HG02763 (cell line): ENCODE data around the gene PCGF1.
A peak's percentile ranks its signal among the peaks of the same experiment; 100 is the strongest.

Experiments
- ATAC-seq: cut with Tn5 transposase; IDR thresholded peaks from one replicate; pipeline ENCODE4 v1.9.1; 2021; ENCODE audit warnings: mild to moderate bottlenecking, moderate library complexity; ENCODE audit not compliant: unreplicated experiment

PCGF1 gene

DNA sequence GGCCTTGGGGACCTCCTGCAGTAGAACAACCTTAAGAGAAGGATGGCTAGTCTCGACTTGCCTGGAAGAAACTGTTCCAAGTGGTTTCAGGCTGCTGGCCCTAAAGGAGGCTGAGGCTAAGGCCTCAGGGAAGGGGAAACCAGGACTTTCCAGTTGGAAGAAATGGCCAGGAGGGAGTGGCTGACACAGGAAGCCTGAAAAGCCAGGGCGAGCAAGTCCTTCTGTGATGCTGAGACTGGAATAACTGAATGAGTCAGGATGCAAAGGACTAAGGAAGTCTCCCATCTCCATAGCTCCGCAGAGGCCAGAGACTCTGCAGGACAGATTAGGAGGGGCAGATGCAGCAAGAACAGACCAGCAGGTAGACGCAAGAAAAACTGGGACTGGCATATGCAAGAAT, 29.6 kb upstream of the PCGF1 start:
- ATAC-seq, result no peak

DNA sequence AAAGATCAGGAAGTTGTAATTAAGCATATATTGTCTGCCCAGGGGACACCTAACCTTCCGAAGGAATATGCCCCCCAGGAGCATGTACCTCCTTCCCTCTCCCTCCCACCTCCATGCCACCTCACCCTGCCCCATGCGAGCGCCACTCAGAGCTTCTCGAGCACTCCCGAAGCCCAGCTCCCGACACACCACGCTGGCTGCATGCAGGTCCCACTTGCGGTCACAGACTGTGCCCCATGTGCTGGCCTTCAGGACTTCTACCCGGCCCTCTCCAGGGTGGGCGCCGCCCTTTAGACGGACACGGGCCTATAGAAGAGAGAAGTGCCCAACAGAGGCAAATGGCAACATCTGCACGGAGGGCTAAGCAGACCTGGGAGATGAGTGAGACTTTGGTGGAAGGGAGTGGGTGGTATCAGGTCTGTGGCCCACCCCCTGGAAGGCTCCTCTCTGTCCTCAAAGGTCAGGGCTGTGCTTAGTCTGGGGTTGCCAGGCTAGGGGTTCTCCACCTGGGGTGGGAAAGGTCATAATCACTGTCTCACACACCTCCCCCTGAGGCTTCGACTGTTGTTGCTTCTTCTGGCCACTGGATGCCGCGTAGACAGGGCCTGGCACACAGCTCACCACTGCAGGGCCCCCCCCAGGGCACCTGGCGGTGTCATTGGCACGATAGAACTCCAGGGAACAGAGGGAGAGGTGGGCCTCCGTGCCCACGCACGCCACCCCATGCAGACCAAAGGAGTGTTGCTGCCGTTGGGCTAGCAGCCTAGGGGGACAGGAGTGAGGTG, 28.9 kb upstream of the PCGF1 start:
- no peak for ATAC-seq

DNA sequence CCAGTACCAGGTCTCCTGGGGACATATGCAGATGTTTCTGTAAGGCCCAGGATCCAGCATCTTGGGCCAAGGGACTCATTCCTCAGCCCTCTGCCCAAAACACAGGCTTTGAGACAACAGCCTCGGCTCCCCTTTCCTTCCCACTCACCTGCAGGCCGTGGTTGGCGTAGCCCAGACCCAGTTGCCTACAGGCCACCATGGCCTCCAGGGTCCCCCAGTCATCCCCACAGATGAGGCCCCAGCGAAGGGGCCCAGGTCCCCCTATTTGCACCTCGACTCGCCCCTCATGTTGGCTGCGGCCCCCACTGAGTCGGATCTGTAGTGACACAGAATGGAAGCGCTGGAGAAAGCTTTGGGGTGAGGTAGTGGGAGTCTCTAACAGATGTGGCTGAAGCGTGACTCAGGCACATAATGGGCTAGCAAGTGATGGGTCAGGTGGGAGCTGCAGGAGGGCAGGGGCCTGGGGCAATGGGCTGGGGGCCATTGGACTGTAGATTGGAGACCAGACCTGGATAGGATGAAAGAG, 28.0 kb upstream of the PCGF1 start:
- ATAC-seq, result no peak

DNA sequence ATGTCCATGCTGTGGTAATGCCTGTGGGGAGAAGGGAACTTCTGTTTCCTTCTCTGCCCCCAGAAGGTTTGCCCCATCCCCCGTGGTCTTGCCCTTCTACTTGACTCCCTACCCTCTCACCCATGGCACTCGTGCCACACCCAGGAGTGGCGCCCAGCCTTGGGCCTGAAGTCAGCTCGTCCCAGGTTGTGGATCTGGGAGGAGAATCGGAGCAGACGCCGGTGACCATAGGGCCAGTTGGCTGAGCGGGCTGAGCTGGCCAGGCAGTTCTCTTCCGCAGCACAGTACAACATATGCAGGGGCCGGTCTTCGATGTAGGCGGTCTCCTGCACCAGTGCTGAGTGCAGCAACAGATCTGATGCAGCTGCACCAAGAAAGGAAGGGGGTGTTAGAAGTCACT, 26.9 kb upstream of the PCGF1 start:
- ATAC-seq, result no peak

DNA sequence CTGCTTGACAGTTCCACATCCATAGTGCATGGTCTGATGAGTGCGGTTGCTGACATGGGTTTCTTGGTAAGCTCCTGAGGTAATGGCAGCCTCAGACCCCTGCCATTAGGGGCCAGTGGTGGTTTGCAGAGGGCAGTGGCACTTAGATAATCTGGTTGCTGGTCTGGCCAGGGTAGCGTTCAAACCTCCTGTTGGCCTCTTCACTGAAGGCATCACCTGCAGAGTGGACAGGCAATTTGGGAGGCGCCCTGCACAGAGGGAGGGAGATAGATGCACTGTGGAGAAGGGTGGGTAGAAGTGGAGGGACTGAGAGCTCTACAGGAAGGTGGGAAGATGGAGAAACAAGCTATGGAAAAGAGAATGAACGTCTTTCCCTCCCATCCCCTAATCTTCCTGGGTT, 26.0 kb upstream of the PCGF1 start:
- ATAC-seq, result no peak

DNA sequence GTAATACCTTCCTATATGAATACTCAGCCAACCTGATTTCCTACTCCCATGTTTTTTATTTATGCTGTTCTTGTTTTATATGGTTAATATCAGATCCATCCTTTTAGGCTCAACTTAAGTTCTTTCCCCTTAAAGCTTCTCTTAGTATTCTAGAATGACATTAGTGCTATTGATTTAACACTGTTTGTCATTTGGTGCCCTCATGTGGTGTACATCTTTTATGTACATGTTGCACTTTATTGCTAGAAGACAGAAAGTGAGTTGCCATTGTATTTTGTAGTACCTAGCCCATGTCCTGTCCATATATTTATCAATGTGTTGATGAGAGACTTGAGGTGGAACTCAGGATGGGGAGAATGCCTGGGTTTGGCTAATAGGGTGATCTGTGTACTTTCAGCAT, 24.7 kb upstream of the PCGF1 start:
- no peak for ATAC-seq

DNA sequence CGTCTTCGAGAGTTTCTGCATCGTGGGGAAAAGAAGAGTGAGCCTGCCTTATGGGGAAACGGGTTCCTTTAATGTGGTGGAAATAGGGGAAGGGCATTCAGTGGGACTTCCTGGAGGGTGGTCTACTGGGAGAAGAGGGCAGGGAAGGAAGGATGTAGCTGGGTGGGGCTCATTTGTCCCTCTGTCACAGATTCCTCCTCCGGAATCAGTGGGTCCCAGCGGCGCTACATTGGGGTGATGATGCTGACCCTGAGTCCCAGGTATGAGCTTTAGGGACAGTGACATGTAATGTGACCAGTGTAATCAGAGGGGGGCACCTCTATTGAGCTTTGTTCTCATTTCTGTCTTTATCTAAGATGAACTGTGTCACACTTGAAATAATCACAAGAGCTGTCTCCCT, 24.2 kb upstream of the PCGF1 start:
- ATAC-seq, result no peak

DNA sequence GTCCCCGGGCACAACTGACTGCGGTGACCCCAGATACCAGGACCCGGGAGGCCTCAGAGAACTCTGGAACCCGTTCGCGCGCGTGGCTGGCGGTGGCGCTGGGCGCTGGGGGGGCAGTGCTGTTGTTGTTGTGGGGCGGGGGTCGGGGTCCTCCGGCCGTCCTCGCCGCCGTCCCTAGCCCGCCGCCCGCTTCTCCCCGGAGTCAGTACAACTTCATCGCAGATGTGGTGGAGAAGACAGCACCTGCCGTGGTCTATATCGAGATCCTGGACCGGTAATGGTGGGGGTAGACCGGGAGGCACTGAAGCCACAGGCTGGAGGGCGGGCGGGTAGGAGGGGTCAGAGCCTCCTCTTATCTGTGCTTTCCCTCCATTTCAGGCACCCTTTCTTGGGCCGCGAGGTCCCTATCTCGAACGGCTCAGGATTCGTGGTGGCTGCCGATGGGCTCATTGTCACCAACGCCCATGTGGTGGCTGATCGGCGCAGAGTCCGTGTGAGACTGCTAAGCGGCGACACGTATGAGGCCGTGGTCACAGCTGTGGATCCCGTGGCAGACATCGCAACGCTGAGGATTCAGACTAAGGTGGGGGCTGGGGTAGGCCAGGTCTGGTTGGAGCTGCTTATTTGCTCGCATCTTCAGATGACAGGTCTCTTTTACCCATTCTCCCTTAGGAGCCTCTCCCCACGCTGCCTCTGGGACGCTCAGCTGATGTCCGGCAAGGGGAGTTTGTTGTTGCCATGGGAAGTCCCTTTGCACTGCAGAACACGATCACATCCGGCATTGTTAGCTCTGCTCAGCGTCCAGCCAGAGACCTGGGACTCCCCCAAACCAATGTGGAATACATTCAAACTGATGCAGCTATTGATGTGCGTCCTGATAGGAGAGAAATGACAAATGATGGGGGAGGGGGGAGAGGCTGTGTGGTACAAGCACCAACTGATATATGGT, 23.0 kb upstream of the PCGF1 start:
- ATAC-seq, result no peak

DNA sequence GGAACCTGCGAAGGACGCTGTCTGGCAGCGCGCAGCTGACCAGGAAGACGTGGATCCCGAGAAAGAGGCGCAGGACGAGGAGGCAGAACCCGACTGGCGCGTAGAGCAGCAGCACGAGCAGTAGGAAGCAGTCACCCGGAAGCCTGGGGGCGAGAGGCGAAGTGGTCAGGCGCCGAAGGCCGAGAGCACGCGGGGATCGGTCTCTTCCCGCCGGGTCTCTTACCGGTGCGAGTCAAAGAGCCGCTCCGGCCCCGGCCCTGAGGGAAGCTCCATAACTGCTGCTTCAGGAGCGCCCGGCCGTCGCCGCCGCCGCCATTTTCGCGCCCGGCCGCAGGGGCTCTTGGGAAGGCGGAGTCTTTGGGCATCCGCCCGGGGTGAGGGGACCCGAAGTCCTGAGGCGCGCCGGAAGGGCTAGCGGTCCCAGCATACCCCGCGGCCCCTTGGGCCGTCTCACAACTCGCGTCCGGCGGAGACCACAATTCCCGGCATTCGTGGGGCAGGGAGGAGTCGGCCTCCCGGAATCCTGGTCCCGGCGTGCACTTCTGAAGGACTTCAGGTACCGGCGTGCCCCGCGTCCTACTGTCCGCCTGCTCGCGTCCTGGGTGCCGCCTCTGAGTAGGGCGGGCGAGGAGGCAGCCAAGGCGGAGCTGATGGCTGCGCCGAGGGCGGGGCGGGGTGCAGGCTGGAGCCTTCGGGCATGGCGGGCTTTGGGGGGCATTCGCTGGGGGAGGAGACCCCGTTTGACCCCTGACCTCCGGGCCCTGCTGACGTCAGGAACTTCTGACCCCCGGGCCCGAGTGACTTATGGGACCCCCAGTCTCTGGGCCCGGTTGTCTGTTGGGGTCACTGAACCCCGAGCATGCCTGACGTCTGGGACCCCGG, 22.1 kb upstream of the PCGF1 start, which contains the start of the genes AUP1 and HTRA2:
TSS of gene AUP1 (minus strand) at position 350 of the 882 bp plus-strand sequence. CDS start at position 273, 77 bp downstream.
TSS of gene HTRA2 (plus strand) at position 577 of the 882 bp plus-strand sequence. CDS start at position 651, 74 bp downstream.
- peak; percentile 83 for ATAC-seq

DNA sequence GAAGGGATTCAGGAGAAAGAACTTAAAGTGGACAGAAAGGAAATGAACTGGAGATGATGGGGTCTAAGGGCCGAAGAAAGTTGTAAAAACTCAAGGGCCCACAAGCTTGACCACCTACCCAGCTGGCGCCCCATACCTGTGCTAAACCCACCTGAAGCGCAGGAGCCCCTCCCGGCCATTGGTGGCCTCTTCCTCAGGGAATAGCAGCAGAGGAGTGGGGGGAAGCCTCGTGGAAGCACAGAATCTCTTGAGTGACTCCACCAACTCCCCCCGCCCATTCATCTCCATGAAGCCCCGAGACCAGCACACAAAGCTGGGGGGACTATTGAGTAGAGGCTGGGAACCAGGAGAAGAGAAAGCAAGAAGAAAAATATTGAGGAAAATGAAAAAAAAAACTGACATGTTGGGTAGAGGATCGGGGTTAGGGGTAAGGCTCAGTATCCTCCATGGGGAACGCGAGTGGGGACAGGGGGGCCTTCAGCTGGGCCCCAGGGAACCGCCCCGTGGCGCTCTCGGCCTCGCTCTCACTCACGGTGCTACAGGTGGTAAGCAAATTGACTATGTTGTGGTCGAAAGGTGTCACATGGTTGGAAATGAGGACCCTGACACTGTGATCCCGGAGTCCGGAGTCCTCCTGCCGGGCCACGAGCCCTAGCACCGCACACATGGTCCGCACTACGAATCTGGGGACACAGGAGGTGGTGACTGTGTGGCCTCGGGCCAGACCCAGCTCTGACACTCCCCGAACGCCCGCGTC, 21.3 kb upstream of the PCGF1 start:
- ATAC-seq, result peak; percentile 5

DNA sequence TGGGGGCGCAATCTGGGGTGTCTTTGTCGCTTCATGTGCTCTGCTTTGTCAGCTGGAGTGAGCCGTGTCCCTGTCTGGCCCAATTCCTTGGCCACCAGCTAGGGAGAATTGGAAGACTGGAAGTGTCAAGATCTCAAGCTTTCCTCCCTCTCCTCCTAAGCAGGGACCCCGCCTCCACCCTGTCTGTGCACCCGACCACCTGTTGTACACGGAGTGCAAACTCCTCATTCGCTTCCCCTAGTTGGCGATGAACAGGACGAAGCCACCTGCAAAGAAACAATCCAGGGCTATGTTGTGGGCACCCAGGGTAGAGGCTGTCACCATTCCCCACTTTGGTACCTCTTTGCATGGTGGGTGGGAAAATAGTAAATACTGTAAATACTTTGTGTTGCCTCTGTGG, 20.2 kb upstream of the PCGF1 start:
- ATAC-seq, result no peak

DNA sequence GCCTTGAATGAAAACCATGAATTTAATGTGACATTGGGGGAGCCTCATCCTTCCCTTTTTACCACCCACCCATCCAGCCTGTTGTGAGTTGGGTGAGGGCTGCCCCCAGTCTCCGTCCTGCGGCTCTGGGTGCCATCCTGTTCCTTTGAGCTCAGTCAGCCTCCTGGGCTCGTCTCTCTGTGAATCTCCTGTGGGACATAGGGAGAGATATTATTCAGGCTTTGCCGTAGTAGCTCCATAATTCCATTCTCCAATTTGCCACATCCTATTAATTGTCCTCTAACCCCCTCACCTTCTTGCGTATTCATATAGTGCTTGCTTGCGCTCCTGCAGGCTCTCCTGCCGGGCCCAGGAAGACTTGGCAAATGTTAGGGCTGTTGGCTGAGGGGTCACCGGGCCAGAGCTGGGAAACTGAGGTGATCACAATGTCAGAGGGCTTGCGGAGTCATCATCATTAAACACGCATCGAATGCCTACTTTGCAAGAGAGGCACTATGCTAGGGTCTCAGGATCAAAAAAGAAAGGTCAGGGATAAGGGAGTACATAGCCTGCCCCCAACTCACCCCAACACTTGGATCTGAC, 19.2 kb upstream of the PCGF1 start:
- ATAC-seq, result no peak

DNA sequence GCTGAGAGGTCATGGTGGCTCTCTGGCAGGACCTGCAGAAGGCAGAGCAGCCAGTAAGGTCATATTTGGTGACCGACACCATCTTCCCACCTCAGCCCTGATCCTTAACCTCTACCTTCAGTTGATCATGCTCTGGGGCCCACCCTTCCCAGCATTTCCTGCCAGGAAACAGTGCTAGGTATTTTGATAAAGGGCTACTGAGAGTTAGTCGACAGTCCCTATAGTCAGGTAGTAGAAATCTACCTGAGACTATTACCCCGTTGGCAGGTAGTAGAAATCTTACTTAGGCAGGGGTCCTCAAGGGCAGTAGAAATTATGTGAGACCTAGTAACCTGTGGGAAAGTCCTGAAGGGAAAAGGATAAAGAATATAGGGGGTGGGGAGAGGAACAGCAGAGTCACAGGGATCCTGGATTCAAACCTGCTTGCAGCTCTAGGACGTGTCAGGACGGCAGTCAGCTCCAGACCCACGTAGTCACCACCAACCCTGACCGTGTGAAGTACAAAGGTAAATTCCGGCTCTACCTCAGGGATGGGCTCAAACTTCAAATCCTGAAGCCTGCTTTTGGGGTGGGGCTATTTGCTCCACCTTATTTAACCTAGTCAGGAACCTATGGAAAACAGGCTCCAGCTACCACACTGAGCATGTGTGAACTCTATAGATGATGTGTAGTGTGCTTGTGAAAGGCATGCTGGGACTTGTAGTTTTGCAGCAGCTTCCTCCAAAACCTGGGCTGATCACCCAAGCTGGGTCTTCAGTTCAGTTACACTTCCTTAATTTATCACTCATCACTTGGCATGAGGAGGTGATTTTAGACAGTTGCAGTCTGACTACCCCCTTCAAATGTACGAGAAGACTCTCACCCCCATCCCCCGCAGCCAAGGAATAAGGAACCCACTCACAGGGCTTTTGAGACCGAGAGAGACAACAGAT, 18.5 kb upstream of the PCGF1 start, which contains the start of gene DQX1:
TSS of gene DQX1 (minus strand) at position 515 of the 932 bp plus-strand sequence. CDS start at position 13, 502 bp downstream.
- ATAC-seq, result no peak

DNA sequence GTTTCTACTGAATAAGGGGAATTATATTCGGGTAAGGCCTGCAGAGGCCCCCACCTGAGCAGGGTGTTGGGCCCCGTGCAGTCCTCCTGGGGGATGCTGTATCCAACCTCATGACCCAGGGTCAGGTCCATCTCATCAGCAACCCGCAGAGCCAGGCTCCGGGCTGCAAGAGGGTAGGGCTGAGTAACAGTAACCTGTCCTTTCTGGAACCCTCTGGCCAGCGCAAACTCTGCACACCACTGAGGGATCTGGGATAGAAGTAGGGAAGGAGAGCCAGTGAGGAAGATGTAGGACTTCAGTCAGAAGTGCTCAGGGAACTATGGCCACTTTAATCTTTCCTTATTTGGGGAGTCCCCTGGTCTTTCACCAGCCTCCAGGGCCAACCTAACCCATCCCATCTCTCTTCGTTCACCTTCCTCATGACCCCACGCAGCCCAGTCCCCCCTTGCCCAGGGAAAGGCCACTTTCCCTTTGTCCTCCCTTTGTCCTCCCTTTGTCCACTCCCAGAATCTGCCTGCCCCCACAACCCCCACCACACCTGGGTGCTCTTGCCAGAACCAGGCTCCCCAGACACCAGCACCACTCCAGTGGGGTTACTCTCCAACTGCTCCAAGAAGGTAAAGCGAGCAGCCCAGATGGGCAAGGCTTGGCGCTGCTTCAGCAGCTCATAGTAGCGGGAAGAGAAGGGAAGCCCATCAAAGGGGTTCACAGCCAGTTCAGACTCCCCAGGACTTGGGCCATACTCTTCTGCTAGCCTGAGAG, 17.6 kb upstream of the PCGF1 start:
- ATAC-seq, result no peak

DNA sequence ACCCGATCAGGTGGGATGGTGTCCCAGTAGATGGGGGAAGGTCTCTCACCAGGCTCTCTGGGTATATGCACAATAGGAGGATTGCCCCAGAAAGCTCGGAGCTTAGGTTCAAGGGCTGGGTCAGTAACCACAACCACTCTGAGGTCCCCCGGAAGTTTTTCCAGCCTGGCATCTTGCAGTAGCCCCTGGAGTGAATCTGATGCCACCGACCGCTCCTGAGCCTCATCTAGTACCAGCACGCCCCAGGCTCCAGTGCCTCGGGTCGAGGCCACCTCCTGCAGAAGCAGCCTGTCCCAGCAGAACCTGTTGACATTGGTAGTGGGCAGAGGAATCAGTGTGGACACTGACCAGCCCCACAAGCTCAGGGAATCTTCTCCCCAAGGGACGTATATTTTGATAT, 16.5 kb upstream of the PCGF1 start:
- no peak for ATAC-seq

DNA sequence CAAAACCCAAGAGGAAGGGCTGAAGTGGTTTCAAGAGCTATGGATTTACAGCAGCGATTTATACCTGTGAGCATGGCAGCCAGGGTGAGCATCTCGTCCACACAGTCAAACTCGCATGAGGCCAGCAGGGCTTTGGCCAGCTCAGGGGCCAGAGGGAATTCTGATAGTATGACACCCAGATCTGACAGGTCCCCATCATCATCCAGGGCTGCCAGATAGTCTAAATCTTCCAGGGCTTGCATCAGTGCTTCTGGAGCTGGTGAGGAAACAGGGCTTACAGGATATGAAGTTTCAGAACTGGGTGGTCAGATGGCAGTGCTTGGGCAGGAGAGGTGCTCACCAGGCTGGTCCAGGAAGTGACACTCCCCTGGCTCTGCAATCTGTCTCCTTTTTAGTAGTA, 15.0 kb upstream of the PCGF1 start:
- ATAC-seq, result no peak

DNA sequence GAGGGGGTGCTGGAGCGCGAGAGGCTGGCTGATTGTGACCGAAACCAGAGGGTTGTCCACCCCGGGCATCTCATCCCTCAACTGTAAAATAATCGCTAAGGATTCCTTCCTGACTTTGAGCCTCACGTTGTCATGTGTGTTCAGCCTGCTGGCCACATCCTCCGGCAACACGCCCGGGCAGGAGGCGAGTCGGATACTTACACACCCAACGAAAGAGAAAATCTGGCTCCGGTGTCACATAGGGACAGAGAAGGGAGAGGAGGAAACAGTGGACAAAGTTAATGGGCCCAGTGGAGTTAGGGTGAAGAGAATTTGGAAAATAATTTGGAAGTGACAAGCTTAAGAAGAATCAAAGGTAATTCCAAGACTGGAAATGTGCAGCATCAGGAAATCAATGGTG, 9.2 kb upstream of the PCGF1 start:
- no peak for ATAC-seq
